ENCODE results near the gene PNMA6F.

DNA sequence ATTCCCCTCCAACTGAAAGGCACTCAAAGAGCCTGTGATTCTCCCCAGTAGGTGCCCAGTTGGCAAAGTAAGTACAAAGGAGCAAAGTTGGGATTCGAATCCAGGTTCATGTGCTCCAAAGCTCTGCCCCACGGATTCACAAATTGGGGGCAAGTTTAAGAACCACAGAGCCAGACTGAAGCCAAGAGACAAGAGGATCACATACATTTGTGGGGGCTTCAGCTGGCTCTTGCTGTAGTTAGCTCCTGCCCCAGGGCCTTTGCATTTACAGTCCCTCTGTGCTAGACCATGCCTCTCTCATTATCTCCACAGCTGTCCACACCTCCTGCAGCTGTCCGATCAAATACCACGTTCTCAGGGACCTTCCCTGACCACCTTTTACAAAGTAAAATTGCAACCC lies 18.8 kb downstream of the PNMA6F start:
- TF ChIP-seq, protein P1, sequence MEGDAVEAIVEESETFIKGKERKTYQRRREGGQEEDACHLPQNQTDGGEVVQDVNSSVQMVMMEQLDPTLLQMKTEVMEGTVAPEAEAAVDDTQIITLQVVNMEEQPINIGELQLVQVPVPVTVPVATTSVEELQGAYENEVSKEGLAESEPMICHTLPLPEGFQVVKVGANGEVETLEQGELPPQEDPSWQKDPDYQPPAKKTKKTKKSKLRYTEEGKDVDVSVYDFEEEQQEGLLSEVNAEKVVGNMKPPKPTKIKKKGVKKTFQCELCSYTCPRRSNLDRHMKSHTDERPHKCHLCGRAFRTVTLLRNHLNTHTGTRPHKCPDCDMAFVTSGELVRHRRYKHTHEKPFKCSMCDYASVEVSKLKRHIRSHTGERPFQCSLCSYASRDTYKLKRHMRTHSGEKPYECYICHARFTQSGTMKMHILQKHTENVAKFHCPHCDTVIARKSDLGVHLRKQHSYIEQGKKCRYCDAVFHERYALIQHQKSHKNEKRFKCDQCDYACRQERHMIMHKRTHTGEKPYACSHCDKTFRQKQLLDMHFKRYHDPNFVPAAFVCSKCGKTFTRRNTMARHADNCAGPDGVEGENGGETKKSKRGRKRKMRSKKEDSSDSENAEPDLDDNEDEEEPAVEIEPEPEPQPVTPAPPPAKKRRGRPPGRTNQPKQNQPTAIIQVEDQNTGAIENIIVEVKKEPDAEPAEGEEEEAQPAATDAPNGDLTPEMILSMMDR (IDR thresholded peaks at IDR 0.05): no peak
- no peak for TF ChIP-seq POLR2AphosphoS5 (IDR thresholded peaks at IDR 0.05)

All from breast epithelium (tissue), 3 donors.